IPS-15b (cell line): ENCODE results near the gene TRMT61A.

Source experiments
- H3K27me3 ChIP-seq: one replicate; pipeline ENCODE4 v1.6.1; 2013; ENCODE audit warnings: low read length; ENCODE audit not compliant: control insufficient read depth, insufficient read depth
- H3K36me3 ChIP-seq: one replicate; pipeline ENCODE4 v1.6.1; 2013; ENCODE audit warnings: low read length; ENCODE audit not compliant: control insufficient read depth, insufficient read depth
- H3K4me1 ChIP-seq: one replicate; pipeline ENCODE4 v1.6.1; 2013; ENCODE audit warnings: mild to moderate bottlenecking, low read length; ENCODE audit not compliant: control insufficient read depth, insufficient read depth
- H3K4me3 ChIP-seq: one replicate; pipeline ENCODE4 v1.5.1; 2013; ENCODE audit warnings: low read depth, low read length
- H3K9ac ChIP-seq: one replicate; pipeline ENCODE4 v1.6.1; 2013; ENCODE audit warnings: low read depth, mild to moderate bottlenecking, low read length
- H3K9me3 ChIP-seq: one replicate; pipeline ENCODE4 v1.6.1; 2013; ENCODE audit warnings: mild to moderate bottlenecking, low read length; ENCODE audit not compliant: control insufficient read depth, insufficient read depth

Gene TRMT61A

DNA sequence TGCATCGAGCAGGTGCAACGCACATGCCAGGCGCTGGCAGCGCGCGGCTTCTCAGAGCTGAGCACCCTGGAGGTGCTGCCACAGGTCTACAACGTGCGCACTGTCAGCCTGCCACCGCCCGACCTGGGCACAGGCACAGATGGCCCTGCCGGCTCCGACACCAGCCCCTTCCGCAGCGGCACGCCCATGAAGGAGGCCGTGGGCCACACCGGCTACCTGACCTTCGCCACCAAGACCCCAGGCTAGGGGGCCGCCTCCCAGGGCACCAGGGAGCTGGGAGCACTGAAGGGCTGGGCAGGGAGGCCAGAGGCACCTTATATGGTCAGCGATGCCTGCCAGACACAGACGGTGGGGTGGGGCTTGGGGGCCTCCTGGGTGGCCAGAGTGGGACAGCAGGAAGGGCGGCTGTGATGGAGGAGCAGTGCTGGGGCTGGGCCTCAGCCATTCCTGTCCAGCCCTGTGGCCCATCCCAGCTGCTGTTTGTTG lies 5.6 kb downstream of the TRMT61A start:
- H3K27me3 ChIP-seq = no peaks in the 10 kb centered on the region
- no peaks in the 10 kb centered on the region for H3K4me1 ChIP-seq
- H3K9me3 ChIP-seq = no peaks in the 10 kb centered on the region
- peaks cover 41% of the 10 kb centered on the region for H3K36me3 ChIP-seq
- H3K9ac ChIP-seq = no peak overlapping the region
- no peak overlapping the region for H3K4me3 ChIP-seq

GRCh38 chr14:103535081-103535890 lies 6.3 kb downstream of the TRMT61A start:
- no peaks in the 10 kb centered on the region for H3K27me3 ChIP-seq
- H3K36me3 ChIP-seq = peaks cover 38% of the 10 kb centered on the region
- no peak overlapping the region for H3K4me3 ChIP-seq
- H3K9ac ChIP-seq = no peak overlapping the region
- no peaks in the 10 kb centered on the region for H3K9me3 ChIP-seq
- H3K4me1 ChIP-seq = no peaks in the 10 kb centered on the region

DNA sequence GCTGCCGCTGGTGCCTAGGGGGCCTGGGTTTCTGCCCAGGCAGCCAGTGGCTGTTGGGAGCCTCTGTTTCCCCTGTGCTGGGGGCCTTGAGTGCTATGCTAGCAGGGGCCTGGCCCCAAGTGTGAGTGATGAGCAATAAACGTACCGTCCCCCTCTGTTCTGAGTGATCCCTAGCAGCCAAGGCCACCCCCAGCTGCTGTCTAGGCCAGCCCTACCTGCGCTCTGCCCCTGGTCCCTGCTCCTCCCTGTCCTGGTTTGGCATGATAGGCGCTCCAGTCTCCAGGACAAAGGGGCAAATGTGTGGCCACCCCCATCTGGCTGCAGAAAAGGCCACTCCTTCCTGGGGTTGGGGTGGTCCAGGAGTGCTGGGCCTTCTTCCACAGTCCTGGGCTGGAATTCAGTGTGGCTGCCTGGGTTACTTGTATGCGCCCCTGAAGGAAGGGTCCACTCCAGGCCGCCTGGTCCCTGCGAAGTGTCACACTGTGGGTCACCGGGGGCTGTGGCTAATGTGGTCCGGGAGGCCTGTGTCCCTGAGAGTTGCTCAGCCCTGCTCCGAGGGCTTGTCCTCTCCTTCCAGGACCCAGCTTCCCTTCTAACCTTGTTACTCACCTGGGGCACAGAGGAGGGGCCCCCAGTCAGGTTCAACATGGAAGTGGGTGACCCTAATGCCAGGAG lies 7.0 kb downstream of the TRMT61A start:
- Histone ChIP-seq H3K4me3 (no peak overlapping the region), H3K9me3 (no peaks in the 10 kb centered on the region), H3K36me3 (peaks cover 33% of the 10 kb centered on the region), H3K9ac (no peak overlapping the region), H3K4me1 (no peaks in the 10 kb centered on the region), H3K27me3 (no peaks in the 10 kb centered on the region)

DNA sequence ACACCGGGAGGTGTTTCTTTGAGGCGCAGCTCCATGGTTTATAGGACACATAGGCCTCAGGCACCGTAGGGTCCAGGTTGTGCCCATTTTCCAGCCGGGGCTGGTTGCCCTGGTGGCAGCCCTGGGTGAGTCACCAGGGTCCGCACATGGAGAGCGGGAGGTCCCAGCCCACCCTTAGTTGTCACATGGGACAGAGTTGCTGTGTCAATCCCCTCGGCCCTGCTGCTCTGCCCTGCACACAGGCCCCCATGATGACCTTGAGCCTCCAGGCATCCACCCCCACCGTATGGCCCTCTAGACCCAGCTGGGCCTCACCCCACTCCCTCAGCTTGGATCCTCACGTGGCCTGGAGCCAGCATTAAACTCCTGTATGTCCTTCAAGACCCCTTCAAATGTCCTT lies 7.7 kb downstream of the TRMT61A start:
- H3K36me3 ChIP-seq = peaks cover 29% of the 10 kb centered on the region
- no peaks in the 10 kb centered on the region for H3K9me3 ChIP-seq
- no peaks in the 10 kb centered on the region for H3K4me1 ChIP-seq
- no peak overlapping the region for H3K4me3 ChIP-seq
- H3K9ac ChIP-seq = no peak overlapping the region
- no peaks in the 10 kb centered on the region for H3K27me3 ChIP-seq

- Histone ChIP-seq H3K9ac (no peak overlapping the region), H3K9me3 (no peaks in the 10 kb centered on the region), H3K4me3 (no peak overlapping the region), H3K36me3 (peaks cover 29% of the 10 kb centered on the region), H3K27me3 (no peaks in the 10 kb centered on the region), H3K4me1 (peaks cover 4% of the 10 kb centered on the region)
Measured at GRCh38 chr14:103537175-103537990, 8.4 kb downstream of the TRMT61A start.

DNA sequence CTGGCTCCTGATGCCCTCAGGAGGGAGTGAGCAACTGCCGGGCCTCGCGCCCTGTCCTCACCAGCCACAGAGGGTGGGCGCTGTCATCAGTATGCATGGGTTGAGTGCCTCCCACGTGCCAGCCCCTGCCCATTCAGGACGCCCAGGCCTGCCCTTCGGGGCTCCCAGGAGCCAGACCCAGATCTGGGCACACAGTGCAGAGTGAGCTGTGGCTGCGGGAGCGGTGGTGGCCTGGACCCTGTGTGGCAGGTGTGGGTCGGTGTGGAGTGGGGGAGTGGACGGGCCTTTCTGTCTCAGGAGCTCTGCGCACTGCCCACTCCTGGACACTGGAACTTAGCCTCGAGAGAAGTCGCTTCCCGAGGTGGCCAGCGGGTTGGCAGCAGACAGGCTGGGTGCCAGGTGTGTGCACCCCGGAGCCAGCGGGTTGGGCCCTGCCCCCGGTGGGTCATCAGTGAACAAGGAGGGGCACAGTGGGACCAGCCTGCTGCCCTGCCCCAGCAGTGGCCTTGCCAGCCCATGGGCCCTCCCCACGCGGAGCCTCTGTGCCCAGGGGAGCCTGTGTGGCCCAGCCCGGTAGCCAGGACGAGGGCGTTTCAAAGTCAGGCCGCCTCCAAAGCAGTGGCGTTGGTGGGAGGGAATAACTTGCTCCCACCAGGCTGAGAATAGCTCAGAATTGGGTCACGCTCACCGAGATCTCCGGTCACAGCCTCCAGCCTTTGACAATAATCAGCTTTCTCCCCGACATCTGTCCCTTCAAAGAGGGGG lies 9.5 kb downstream of the TRMT61A start:
- Histone ChIP-seq H3K4me1 (peaks cover 4% of the 10 kb centered on the region), H3K9me3 (no peaks in the 10 kb centered on the region), H3K9ac (no peak overlapping the region)

DNA sequence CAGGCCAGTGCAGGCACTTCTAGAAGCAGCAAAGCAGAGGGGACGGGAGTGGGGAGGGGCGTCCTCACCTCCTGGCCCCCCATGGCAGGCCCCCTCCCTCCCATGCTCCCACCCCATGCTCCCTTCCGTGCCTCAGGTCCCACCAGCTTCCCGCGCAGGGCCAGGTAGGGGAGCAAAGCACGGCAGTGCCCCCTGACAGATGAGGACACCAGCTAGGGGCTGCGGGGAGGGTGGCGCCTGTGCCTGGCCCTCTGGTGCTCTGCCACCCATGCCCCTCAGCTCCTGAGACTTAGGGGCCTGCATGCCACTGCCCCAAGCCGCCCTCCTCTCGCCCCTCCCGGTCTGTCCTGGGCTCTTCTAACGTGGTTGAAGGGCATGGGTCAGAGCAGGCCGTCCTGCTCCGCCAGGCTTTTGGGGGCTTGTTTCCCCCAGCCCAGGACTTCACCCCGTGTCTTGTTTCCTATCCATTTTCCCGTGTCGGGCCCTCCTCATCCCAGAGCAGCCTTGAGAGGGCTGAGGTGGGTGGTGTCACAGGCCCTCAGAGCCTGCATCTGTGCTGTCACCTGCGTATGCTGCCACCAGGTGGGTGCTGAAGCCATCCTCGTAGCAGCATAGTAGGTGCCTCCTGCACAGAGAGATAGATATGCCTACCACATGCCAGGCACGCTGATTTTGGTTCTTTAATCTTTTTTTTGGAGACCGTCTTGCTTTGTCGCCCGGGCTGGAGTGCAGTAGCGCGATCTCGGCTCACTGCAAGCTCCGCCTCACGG lies 10.2 kb downstream of the TRMT61A start:
- Histone ChIP-seq H3K9ac (no peak overlapping the region), H3K36me3 (peaks cover 29% of the 10 kb centered on the region), H3K27me3 (no peaks in the 10 kb centered on the region), H3K4me3 (no peak overlapping the region), H3K9me3 (no peaks in the 10 kb centered on the region), H3K4me1 (peaks cover 9% of the 10 kb centered on the region)

More for the DNA sequence above, 9.5 kb downstream of the TRMT61A start:
- Histone ChIP-seq H3K36me3 (peaks cover 25% of the 10 kb centered on the region), H3K27me3 (no peaks in the 10 kb centered on the region), H3K4me3 (no peak overlapping the region)

- no peaks in the 10 kb centered on the region for H3K27me3 ChIP-seq
- no peak overlapping the region for H3K9ac ChIP-seq
- no peaks in the 10 kb centered on the region for H3K9me3 ChIP-seq
- no peak overlapping the region for H3K4me3 ChIP-seq
- H3K4me1 ChIP-seq = peaks cover 12% of the 10 kb centered on the region
- peaks cover 13% of the 10 kb centered on the region for H3K36me3 ChIP-seq
Measured at GRCh38 chr14:103540821-103541708, 12.1 kb downstream of the TRMT61A start.

GRCh38 chr14:103541709-103542604 lies 13.0 kb downstream of the TRMT61A start:
- peak overlapping the region; percentile 81 for H3K9ac ChIP-seq
- no peaks in the 10 kb centered on the region for H3K27me3 ChIP-seq
- H3K4me1 ChIP-seq = peaks cover 12% of the 10 kb centered on the region
- H3K9me3 ChIP-seq = no peaks in the 10 kb centered on the region
- H3K4me3 ChIP-seq = peak overlapping the region; percentile 53
- H3K36me3 ChIP-seq = peaks cover 9% of the 10 kb centered on the region
